HL-60/S4 treated with phorbol 12-myristate 13-acetate at 8.2 ng/mL for 4 days and 3 days (cell line): ENCODE measurements around the gene MAST2.
"Not testable (repeated sequence)": the region's sequence is repeated elsewhere in the genome, so short reads cannot be mapped to it uniquely, and the experiment has no call there.

Source experiments
- in situ Hi-C: fragments of 300-500 bp; cut with MboI; formaldehyde crosslinking; loops from 2 replicates; pipeline ENCODE4 v1.15.0; 2022; ENCODE audit warnings: low sequenced_read_pairs

MAST2 gene

DNA sequence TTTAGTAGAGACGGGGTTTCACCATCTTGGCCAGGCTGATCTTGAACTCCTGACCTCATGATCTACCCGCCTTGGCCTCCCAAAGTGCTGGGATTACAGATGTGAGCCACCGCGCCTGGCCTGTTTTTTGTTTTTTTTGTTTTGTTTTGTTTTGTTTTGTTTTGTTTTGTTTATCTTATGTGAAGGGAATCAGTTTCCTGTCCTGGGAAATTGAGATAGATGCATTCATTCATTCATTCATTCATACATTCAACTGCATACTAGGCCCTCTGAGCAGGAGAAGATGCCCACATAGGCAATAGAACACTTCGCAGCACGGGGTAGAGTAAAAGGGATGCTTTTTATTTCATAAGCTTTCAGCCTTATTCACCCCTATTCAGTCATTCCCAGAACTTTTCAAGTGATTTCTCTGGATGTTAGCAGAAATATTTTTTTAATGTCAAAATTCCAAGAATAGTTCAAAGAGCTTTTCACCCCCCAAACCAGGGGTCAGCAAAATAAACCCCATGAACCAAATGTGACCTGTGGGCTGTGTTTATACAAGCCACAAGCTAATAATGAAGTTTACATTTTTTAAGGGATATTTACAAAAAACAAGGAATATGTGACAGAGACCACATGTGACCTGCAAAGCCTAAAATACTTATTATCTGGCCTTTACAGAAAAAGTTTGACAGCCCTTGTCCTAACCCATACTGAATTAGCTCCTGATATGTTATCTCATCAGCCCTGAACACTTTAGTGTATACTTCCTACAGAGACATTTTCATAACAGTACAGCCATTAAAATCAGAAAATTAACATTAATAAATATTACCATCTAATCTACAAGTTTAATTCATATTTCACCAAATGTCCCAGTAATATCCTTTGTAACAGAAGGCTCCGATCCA is 127.1 kb downstream of the MAST2 start:
- in situ Hi-C loops: no loop called here

DNA sequence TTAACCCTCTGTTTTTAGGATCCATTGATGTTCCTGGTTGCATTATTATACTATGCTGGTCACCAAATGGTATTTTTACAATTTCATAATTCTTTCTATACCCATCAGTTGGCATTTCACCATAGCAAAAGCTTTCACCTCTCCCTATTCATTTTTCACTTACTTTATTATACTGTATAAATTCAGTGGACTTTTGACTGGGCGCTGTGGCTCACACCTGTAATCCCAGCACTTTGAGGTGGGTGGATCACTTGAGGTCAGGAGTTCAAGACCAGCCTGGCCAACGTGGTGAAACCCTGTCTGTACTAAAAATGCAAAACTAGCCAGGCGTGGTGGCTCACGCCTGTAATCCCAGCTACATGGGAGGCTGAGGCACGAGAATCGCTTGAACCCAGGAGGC is 128.8 kb downstream of the MAST2 start:
- in situ Hi-C loops: not testable (repeated sequence)

DNA sequence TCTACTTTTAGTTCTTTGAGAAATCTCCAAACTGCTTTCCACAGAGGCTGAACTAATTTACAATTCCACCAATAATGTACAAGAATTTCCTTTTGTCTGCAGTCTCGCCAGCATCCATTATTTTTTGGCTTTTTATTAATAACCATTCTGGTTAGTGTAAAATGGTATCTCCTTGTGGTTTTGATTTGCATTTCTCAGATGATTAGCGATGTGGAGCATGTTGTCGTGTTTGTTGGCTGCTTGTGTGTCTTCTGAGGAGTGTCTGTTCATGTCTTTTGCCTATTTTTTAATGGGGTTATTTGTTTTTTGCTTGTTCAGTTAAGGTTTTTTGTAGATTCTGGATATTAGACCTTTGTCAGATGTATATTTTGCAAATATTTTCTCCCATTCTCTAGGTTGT is 131.5 kb downstream of the MAST2 start:
- in situ Hi-C loops: no loop called here

DNA sequence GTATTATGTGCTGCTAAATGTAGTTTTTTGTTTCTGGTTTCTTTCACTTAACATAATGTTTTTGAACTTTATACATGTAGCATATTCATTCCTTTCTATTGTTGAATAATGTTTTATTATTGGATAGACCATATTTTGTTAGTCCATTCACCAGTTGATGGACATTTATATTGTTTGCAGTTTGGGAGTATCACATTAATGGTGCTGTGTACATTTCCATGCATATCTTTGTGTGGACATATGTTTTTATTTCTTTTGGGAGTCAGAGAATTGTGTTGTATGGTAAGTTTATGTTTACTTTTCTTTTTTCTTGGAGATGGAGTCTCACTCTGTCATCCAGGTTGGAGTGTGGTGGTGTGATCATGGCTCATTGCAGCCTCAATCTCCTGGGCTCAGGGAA is 134.6 kb downstream of the MAST2 start:
- in situ Hi-C loops: no loop called here

DNA sequence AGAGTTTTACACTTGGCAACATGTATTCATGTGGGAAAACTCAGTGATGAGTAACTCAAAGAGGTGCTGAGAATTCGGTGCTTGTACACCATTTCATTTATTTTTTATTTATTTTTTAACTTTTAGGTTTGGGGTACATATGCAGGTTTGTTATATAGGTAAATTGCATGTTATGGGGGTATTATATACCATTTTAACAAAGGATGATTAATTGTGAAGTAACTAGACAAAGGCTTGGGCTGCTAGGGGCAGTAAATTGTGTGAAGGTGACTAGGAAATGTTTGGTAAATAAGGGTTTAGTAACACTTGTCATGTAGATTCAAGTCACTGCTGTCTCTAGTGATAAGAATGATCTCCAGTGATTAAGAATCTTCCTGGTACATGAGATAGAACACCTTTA is 139.0 kb downstream of the MAST2 start:
- in situ Hi-C loops: no loop called here

DNA sequence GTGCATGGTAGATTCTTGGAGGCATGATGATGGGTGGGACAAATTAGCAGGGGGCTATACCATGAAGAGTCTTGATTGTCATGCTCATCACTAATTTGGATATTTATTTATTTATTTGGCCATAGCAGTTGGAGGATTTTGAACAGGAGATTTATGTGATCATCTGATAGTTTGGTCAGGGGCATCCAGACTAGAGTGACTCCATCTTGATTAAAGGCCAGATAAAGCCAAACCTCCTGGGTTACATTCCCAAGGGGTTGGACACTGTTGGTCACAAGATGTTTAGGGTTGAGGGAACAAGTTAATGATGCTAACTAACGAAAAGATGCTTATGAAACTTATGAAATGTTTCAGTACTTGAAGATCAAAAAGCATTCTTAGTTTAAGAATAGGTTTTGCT is 139.8 kb downstream of the MAST2 start:
- in situ Hi-C loops: no loop called here

DNA sequence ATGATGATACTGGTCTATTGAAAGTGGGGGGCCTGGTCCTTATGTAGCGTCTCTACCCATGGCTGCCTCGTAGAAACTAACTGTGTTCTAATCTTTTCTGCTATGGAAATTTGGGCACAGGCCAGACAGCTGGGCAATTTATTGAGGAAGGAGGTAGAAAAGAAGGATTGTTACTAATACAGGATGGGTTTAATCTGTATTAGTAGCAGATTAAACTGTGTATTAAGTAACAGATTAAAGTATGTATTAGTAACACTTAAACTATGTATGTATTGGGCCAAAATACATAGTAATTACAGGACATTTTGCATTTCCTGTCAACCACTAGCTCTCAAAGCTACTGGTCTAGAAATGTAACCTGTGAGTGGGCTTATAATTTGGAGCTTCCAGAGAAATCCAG is 142.0 kb downstream of the MAST2 start:
- in situ Hi-C loops: no loop called here

DNA sequence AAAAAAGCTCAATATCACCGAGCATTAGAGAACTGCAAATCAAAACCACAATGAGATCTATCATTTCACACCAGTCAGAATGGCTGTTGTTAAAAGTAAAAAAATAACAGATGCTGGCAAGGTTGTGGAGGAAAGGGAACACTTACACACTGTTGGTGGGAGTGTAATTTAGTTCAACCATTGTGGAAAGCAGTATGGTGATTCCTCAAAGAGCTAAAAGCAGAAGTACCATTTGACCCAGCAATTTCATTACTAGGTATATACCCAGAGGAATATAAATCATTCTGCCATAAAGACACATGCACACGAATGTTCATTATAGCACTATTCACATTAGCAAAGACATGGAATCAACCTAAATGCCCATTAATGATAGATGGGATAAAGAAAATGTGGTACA is 146.1 kb downstream of the MAST2 start:
- in situ Hi-C loops: not testable (repeated sequence)

DNA sequence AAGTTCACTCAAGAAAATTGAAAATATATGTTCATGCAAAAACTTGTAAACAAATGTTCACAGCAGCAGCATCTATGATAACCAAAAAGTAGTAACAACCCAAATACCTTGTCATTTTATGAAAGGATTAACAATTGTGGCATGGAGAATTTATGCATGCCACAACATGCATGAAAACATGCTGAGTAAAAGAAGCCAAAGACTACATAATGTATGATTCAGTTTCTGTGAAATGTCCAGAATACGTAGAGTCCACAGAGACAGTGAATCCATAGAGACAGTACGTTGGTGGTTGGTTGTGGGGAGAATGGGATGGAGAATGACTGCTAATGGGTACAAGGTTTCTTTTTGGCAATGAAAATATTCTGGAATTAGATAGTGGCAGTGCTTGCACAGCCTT is 148.7 kb downstream of the MAST2 start:
- in situ Hi-C loops: no loop called here

DNA sequence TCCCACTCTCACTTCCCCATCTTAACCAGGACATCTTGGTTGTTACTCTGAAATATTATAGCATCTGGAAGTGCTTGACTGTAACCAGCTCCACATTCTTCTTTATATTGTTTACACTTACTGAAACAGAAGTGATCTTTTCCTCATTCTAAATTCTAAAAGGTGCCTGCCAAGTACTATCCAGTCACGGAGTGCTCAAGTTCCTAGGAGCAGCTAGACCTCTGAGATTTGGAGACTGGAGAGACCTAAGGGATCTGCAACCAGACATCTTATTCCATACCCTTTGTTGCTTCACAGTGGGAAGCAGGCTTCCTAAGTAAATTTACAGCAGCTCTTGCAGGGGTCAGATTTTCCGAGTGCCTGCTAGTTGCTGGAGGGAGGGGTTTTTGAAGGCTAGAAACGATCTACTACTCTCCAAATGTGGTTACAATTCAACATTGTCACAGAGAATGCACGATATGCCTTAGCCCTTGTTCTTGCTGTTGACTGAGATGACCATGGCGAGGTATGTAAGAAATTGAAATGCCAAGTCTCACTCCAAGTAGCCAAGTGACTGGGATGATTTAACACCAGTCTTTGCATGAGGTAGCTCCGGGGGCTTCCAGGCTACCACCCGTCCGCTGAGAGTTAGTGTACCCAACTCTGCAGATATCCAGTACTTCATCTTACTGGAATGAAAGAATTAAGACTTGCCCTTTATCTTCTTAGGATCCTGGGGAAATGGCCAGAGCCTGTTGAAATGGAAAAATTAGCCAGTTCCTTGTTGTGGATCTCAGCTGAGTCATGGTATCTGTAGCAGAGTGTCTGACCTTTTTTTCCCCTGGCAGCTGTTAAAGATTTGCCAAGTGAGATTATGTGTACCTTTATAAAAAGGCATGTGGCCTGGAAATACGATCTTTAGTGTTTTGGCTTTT is 150.8 kb downstream of the MAST2 start:
- in situ Hi-C loops: no loop called here

DNA sequence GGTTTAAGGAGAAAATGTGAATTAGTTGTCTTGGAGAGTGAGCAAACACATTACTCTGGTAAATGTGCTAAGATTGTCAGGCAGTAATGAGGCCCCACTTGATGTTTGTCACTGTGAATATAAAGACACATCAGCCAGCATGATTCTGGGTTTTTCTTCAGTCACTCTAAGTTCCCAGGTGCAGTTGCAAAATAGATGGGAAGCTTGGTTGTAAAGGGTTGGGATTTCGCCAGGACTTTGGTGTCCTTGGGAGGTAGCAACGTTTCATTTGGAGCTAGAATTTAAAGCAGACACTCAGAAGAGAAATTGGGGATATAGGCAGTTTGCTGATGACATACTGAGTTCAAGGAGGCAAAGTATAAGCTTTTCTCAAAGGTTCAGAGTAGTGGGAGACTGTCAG is 154.3 kb downstream of the MAST2 start:
- in situ Hi-C loops: no loop called here

DNA sequence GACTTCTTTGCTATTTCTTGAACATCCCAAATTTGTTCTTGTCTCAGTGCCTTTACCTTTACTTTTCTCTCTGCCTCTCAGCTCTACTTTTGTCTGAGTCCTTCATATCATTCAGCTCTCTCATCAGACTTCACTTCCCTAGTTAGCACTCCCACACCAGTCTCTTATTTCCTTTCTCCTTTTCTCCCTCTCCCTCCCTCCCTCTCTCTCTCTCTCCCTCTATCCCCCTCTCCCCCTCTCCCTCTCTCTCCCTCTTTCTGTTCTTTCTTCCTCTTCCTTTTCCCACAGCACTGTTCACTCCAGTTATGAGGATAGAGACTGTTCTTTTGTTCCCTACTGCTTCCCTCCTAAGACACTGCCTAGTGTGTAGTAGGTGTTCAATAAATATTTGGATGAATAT is 154.9 kb downstream of the MAST2 start:
- in situ Hi-C loops: no loop called here

DNA sequence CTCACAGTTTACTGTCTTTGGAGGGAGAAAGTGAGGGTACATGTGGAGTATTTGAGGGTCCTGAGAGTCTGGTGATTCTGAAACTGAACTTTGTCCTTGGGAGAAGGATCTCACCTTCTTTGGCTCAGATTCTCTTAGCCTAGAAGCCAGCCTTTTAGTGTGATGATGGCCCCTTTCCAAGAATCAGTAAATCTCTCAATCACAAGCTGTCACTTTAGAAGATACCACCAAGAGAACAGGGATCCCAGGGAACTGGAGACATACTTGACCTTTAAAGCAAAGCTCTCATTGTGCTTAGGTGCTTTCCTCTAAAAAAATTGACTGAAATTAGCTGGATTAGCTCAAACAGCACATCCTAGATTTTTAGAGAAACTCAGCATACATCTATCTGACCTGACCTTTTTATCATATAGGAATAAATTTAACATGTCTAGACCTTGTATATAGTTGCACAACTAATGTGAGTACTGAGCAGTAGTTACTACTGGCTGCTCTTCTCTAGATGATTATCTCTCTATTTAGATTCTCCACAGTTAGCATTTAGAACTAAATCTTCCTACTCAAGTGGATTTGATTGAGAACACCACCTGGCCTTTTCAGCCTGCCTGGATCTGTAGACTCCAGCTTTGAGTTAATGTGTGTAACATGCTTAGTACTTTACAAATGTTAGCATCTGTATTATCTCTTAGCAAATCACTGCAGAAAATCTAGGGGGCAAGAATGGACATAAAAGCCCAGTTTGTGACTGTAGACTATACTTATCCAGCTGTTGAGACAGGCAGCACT is 157.7 kb downstream of the MAST2 start:
- in situ Hi-C loops: no loop called here

DNA sequence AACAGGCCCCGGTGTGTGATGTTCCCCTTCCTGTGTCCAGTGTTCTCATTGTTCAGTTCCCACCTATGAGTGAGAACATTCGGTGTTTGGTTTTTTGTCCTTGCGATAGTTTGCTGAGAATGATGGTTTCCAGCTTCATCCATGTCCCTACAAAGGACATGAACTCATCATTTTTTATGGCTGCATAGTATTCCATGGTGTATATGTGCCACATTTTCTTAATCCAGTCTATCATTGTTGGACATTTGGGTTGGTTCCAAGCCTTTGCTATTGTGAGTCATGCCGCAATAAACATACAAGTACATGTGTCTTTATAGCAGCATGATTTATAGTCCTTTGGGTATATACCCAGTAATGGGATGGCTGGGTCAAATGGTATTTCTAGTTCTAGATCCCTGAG is 158.5 kb downstream of the MAST2 start:
- in situ Hi-C loops: not testable (repeated sequence)

DNA sequence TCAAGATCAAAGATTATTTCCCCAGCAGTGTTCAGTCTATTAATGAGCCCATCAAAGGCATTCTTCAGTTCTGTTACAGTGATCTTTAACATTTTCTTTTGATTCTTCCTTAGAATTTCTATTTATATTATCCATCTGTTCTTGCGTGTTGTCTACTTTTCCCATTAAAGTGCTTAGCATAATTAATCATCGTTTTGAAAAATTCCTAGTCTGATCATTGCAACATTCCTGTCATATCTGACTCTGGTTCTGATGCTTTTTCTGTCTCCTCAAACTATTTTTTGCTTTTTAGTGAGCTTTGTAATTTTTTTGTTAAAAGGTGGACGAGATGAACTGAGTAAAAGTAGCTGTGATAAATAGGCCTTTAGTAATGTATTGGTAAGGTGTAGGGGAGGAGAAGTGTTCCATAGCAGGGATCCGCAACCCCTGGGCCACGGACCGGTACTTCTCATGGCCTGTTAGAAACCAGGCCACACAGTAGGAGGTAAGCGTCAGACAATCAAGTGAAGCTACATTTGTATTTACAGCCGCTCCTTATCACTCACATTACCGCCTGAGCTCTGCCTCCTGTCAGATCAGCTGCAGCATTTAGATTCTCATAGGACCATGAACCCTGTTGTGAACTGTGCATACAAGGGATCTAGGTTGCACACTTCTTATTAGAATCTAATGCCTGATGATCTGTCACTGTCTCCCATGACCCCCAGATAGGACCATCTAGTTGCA is 165.7 kb downstream of the MAST2 start:
- in situ Hi-C loops: no loop called here

DNA sequence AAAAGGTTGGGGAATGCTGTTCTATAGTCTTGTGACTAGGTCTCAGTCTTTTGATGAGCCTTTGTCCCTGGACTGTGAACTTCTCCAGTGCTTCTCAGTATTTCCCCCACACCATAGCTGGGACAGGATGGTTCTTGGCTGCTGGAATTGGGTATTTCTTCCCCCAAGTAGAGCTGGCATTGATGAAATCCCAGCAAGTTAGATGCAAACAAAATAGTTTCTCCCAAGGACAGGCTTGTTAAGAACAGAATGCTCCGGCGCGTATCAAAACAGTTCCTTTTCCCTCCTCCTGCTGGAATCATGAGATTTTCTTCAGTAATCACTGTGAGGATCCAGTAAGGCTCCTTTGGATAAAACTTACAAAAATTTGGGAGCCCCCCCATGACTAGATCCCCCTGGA is 166.5 kb downstream of the MAST2 start:
- in situ Hi-C loops: no loop called here

DNA sequence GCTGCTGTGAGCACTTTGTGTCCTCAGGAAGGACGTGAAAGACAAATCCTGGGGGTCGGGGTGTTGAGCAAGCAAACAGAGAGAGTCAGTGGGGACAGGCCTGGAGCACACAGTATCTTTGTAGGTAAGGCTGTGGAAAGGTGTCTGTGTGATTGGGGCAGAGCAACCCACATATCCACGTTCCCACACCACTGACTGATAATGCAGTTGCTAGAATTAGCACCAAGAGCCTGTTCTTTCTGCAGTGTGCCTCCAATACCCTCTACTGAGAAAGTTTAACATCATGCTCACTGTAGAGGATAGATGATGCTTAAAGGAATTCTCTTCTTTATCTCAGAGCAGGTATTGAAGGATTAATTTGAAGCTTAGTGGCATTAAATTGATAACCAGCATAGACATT is 167.9 kb downstream of the MAST2 start:
- in situ Hi-C loops: no loop called here

DNA sequence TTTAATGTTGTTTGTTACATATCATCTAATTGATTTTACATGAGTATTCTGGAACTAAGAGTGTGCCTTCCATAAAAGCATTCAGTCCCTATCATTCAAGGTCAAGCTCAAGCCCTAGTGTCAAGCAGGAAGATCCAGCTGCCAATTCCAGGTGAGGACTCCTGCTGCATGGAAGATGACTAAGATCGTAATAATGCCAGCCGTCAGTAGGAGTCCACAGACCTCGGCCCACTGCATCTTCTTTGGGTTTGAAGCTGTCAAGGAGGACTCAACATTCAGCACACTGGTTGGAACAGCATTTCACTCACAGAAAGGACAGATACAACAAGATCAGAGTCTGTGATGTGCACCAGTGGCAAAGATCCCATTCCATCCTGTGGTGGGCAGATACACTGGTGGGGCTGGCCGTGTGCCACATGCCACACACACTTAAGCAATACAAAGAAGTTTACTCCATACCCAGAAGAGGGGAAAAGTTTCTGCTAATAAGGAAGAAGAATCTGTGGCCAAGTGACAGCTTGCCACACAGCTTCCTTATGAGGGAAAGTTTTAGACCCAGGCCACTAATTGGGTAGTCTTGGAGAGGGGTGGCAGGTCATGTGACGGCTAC is 168.6 kb downstream of the MAST2 start:
- in situ Hi-C loops: no loop called here

DNA sequence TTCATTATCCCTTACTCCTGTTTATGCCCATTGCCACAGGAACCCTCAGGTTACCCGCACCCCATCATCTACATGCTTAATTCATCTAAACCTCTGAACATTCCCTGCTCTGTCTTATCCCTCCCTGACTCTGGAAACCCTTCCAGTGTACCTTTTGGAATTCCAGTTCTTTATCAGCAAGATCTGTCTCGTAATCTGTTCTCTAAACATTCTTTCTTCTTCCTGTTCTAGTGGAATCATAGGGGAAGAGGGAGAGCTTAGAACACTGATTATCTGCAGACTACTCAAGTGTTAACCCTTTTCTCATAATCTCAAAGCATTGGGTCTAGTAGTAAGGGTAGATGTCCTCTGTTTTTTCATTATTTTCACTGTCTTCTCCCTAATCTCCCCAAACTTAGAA is 169.2 kb downstream of the MAST2 start:
- in situ Hi-C loops: no loop called here

DNA sequence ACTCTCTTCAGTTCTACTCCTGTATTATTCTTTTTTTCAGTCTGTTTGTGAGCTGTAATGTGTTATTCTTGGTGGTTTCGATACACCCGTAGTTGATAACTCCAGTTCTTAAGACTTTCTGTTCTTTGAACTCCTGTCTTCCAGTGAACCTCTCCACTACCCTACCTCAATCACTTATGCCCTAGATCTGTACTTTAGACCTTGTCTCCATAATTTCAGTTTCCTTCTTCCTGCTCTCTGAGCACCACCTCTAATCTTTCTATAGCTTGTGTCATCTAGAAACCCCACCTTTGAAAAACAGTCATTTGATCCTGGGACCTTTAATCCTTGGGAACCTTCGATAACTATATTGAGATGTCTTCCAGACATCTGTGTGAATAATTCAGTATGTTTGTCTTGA is 169.7 kb downstream of the MAST2 start:
- in situ Hi-C loops: no loop called here
